ENCODE results near the gene WDR20. TPM values are rescaled to one million over a fixed set of nuclear protein-coding genes. Genes with fewer than 3 reads are reported as not detected.

WDR20 gene
- total RNA-seq, 1 donor from 2014 or later: 44.8 TPM

- TF ChIP-seq, protein P1, sequence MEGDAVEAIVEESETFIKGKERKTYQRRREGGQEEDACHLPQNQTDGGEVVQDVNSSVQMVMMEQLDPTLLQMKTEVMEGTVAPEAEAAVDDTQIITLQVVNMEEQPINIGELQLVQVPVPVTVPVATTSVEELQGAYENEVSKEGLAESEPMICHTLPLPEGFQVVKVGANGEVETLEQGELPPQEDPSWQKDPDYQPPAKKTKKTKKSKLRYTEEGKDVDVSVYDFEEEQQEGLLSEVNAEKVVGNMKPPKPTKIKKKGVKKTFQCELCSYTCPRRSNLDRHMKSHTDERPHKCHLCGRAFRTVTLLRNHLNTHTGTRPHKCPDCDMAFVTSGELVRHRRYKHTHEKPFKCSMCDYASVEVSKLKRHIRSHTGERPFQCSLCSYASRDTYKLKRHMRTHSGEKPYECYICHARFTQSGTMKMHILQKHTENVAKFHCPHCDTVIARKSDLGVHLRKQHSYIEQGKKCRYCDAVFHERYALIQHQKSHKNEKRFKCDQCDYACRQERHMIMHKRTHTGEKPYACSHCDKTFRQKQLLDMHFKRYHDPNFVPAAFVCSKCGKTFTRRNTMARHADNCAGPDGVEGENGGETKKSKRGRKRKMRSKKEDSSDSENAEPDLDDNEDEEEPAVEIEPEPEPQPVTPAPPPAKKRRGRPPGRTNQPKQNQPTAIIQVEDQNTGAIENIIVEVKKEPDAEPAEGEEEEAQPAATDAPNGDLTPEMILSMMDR (IDR thresholded peaks at IDR 0.05): no peak
- DNase-seq (ENCODE audit: low spot score in 2 of 2): no peak
- H3K36me3 ChIP-seq: peaks cover 21 to 29% of the 10 kb centered on the region in 2 donors
- H3K4me3 ChIP-seq: no peak overlapping the region
- no peaks in the 10 kb centered on the region for H3K27me3 ChIP-seq
- H3K27ac ChIP-seq: no peak overlapping the region
- no peaks in the 10 kb centered on the region for H3K9me3 ChIP-seq
- intact Hi-C loops (cut with DNase I): no loop called here
- peaks cover 0 to 2% of the 10 kb centered on the region in 2 donors for H3K4me1 ChIP-seq
These were observed 72.7 kb downstream of the WDR20 start for GRCh38 chr14:102212356-102212755.

GRCh38 chr14:102212845-102213244 is 73.1 kb downstream of the WDR20 start:
- TF ChIP-seq, protein P1 (IDR thresholded peaks at IDR 0.05): no peak

DNA sequence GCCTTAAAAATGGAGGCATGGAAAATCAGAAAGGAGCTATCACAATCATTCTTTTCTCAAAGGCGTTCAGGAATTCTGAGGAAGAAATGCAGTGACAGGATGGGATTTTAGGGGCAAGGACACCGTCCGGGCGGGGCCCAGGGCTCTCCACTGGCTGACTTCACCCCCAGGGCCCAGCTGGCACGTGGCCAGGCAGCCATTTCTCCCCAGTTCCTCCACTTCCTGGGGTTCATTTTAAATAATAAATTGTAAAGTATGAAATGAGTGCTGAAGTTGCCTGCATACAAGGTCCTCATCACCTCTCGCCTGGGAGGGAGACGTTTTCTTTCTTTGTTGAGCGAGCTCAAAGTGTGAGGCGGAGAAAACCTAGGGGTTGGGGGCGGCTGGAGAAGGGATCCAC is 73.8 kb downstream of the WDR20 start:
- DNase-seq (ENCODE audit: low spot score in 2 of 2): no peak
- Histone ChIP-seq H3K4me1 (peaks cover 0 to 2% of the 10 kb centered on the region in 2 donors), H3K36me3 (peaks cover 15 to 28% of the 10 kb centered on the region in 2 donors), H3K27me3 (no peaks in the 10 kb centered on the region), H3K9me3 (no peaks in the 10 kb centered on the region), H3K27ac (no peak overlapping the region), H3K4me3 (no peak overlapping the region)
- intact Hi-C loops (cut with DNase I): no loop called here
- TF ChIP-seq, protein P1 (IDR thresholded peaks at IDR 0.05): no peak

More at GRCh38 chr14:102212845-102213244, 73.1 kb downstream of the WDR20 start:
- Histone ChIP-seq H3K36me3 (peaks cover 21 to 28% of the 10 kb centered on the region in 2 donors), H3K27me3 (no peaks in the 10 kb centered on the region), H3K9me3 (no peaks in the 10 kb centered on the region), H3K27ac (no peak overlapping the region), H3K4me1 (peaks cover 0 to 2% of the 10 kb centered on the region in 2 donors), H3K4me3 (no peak overlapping the region)
- DNase-seq (ENCODE audit: low spot score in 2 of 2): no peak
- intact Hi-C loops (cut with DNase I): no loop called here

DNA sequence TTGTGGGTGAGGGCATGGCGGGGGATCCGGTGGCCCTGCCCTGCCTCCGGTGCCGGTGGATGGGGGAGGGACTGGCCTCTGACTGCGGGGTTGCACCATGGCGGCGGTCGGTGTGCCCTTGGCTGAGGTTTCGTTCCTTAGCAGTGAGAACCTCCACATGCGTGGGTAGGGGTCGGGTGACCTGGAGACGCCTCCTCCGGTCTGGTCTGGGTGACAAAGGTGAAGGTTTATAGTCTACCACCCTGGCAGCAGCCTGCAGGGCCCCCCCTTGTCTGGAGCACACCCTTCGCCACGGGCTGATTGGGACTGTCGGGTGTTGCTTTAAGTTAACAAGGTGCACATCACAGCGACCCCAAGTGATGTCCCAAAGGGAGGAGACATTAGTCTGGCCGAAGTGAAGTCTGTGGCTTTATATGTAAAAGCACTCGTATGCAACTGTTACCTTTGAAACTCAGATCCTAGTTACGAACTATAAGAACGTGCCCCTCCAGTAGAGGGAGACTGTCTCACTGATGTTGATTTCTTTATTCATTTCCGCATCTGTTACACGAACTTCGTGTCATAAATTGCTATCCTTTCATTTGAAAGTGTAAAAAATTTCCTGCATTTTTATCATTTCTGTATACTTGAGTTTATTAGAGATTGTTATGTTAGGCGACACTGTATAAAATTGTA is 74.4 kb downstream of the WDR20 start:
- H3K4me1 ChIP-seq: peaks cover 0 to 2% of the 10 kb centered on the region in 2 donors
- peaks cover 12 to 21% of the 10 kb centered on the region in 2 donors for H3K36me3 ChIP-seq
- H3K27me3 ChIP-seq: no peaks in the 10 kb centered on the region

GRCh38 chr14:102215071-102215470 is 75.4 kb downstream of the WDR20 start:
- no peaks in the 10 kb centered on the region for H3K27me3 ChIP-seq
- no peak overlapping the region for H3K4me3 ChIP-seq
- intact Hi-C loops (cut with DNase I): no loop called here
- TF ChIP-seq, protein P1 (IDR thresholded peaks at IDR 0.05): no peak
- DNase-seq (ENCODE audit: low spot score in 2 of 2): no peak
- peaks cover 0 to 2% of the 10 kb centered on the region in 2 donors for H3K4me1 ChIP-seq
- peak overlapping the region in 1 of 2 donors; percentile 7 for H3K27ac ChIP-seq
- peaks cover 17 to 18% of the 10 kb centered on the region in 2 donors for H3K36me3 ChIP-seq
- H3K9me3 ChIP-seq: no peaks in the 10 kb centered on the region

More for the DNA sequence above, 74.4 kb downstream of the WDR20 start:
- H3K27ac ChIP-seq: no peak overlapping the region
- no peak overlapping the region for H3K4me3 ChIP-seq
- H3K9me3 ChIP-seq: no peaks in the 10 kb centered on the region
- intact Hi-C loops (cut with DNase I): no loop called here
- no peak for DNase-seq (ENCODE audit: low spot score in 2 of 2)
- TF ChIP-seq, protein P1 (IDR thresholded peaks at IDR 0.05): no peak
